Measurements from ENCODE around the gene TBC1D13.
"Not testable (repeated sequence)": the region's sequence is repeated elsewhere in the genome, so short reads cannot be mapped to it uniquely, and the experiment has no call there.

Gene TBC1D13

DNA sequence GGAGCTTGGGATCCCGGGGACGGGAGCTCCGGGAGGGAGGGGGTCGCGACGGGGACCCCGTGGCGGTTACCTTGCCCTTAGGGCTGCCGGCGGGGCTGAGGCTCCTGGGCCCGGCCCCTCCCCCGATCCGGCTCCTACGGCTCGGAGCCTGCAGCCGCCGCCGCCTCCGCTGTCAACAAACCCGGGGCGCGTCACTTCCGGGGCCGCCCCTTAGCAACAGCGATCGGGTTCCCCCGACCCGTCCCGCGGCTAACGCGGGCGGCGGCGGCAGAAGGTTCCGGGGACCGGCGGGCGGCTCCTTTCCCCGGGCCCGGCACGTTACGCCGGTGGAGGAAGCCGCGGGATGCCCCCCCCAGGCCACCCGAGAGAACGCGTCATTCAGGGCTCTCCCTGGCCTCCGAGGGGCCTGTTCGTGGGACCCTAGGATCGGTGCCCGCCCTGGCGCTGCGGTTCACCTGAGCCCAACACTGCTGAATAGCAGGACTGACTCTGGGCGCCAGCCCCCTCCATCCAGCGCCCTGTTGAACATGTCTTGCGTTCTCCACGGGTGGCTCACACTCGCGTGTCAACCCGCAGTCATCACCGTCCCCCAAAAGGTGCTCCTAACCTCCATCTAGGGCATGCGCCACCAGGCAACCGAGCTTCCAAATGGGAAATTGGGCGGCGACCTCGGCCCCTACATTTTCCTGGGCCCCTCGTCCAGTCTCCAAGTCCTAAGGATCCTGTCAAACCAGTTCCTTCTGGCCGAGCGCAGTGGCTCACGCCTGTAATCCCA, 15.1 kb upstream of the TBC1D13 start, which contains the start of gene ZER1:
Gene ZER1 (minus strand): TSS at position 183 of the 775 bp plus-strand sequence. CDS start 16,362 bp downstream, outside the sequence.
- DNase-seq (ENCODE audit: low spot score) (peak; percentile 91), ATAC-seq (ENCODE audit: low read depth) (peak; percentile 90)
- H3K9me3 ChIP-seq (ENCODE audit: severe bottlenecking) = no peaks in the 10 kb centered on the region
- H3K27me3 ChIP-seq (ENCODE audit: insufficient read depth, poor library complexity, severe bottlenecking) = no peaks in the 10 kb centered on the region
- H3K36me3 ChIP-seq (ENCODE audit: low read depth) = no peaks in the 10 kb centered on the region
- H3K27ac ChIP-seq (ENCODE audit: poor library complexity, severe bottlenecking) = peak within 1 kb of the TSS; percentile 66
- no peaks in the 10 kb centered on the region for H3K4me1 ChIP-seq (ENCODE audit: insufficient read depth, poor library complexity, severe bottlenecking)
- peak within 1 kb of the TSS; percentile 75 for H3K4me3 ChIP-seq (ENCODE audit: severe bottlenecking)
- no peak for TF ChIP-seq CTCF (IDR thresholded peaks at IDR 0.05; ENCODE audit: poor library complexity, severe bottlenecking)

GRCh38 chr9:128773049-128773448, 14.0 kb upstream of the TBC1D13 start:
- no peak overlapping the region for H3K4me3 ChIP-seq (ENCODE audit: severe bottlenecking)
- H3K9me3 ChIP-seq (ENCODE audit: severe bottlenecking) = no peaks in the 10 kb centered on the region
- no peaks in the 10 kb centered on the region for H3K4me1 ChIP-seq (ENCODE audit: insufficient read depth, poor library complexity, severe bottlenecking)
- DNase-seq (ENCODE audit: low spot score) = no peak
- no peak for TF ChIP-seq CTCF (IDR thresholded peaks at IDR 0.05; ENCODE audit: poor library complexity, severe bottlenecking)
- H3K27ac ChIP-seq (ENCODE audit: poor library complexity, severe bottlenecking) = no peak overlapping the region
- no peaks in the 10 kb centered on the region for H3K36me3 ChIP-seq (ENCODE audit: low read depth)
- no peaks in the 10 kb centered on the region for H3K27me3 ChIP-seq (ENCODE audit: insufficient read depth, poor library complexity, severe bottlenecking)
- no peak for ATAC-seq (ENCODE audit: low read depth)

- DNase-seq (ENCODE audit: low spot score) (no peak), ATAC-seq (ENCODE audit: low read depth) (no peak)
- no peak for TF ChIP-seq CTCF (IDR thresholded peaks at IDR 0.05; ENCODE audit: poor library complexity, severe bottlenecking)
- Histone ChIP-seq H3K4me1 (ENCODE audit: insufficient read depth, poor library complexity, severe bottlenecking) (no peaks in the 10 kb centered on the region), H3K27ac (ENCODE audit: poor library complexity, severe bottlenecking) (no peak overlapping the region), H3K36me3 (ENCODE audit: low read depth) (no peaks in the 10 kb centered on the region), H3K9me3 (ENCODE audit: severe bottlenecking) (no peaks in the 10 kb centered on the region), H3K27me3 (ENCODE audit: insufficient read depth, poor library complexity, severe bottlenecking) (no peaks in the 10 kb centered on the region), H3K4me3 (ENCODE audit: severe bottlenecking) (no peak overlapping the region)
These were observed 12.2 kb upstream of the TBC1D13 start for GRCh38 chr9:128774804-128775203.

DNA sequence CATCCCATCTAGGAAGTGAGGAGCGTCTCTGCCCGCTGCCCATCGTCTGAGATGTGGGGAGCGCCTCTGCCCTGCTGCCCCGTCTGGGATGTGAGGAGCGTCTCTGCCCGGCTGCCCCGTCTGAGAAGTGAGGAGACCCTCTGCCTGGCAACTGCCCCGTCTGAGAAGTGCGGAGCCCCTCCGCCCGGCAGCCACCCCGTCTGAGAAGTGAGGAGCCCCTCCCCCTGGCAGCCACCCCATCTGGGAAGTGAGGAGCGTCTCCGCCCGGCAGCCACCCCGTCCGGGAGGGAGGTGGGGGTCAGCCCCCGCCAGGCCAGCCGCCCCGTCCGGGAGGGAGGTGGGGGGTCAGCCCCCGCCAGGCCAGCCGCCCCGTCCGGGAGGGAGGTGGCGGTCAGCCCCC, 7.0 kb upstream of the TBC1D13 start:
- H3K27ac ChIP-seq (ENCODE audit: poor library complexity, severe bottlenecking); H3K9me3 ChIP-seq (ENCODE audit: severe bottlenecking); H3K4me3 ChIP-seq (ENCODE audit: severe bottlenecking); H3K36me3 ChIP-seq (ENCODE audit: low read depth); ATAC-seq (ENCODE audit: low read depth); DNase-seq (ENCODE audit: low spot score); H3K4me1 ChIP-seq (ENCODE audit: insufficient read depth, poor library complexity, severe bottlenecking); H3K27me3 ChIP-seq (ENCODE audit: insufficient read depth, poor library complexity, severe bottlenecking): not testable (repeated sequence)

DNA sequence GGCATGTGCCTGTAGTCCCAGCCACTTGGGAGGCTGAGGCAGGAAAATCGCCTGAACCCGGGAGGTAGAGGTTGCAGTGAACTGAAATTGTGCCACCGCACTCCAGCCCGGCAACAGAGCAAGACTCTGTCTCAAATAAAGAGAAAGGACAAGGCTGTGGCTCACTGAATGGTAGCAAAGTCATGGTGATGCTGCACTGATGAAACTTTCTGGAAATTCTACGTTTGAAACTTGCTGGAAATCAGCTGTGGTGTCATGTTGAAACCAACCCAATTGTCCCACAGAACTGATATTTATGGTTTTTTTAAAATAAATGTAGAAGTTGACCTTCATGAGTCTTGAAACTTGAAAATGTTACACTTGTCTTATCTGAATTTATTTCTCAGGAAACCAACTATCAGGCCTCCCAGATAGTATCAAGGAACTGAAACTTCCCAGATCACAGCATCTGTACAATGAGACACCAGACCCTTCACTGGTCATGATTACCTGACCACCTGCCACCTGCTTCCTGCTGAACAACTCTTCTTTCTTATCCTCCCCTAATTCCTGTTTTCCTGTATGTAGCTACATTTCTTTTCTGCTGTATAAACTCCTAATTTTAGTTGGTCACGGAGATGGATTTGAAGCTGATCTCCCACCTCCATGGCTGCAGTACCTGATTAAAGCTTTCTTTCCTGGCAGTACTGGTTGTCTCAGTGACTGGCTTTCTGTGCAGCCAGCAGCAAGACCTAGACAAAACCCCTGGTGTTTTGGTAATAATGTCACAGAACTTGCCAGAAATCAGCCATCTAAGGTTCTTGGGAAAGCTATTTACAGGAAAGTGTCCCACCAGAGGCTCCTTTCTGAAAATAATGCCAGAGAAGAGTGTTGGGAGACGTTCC, 5.6 kb upstream of the TBC1D13 start:
- Histone ChIP-seq H3K36me3 (ENCODE audit: low read depth) (no peaks in the 10 kb centered on the region), H3K9me3 (ENCODE audit: severe bottlenecking) (no peaks in the 10 kb centered on the region), H3K4me3 (ENCODE audit: severe bottlenecking) (no peak overlapping the region), H3K4me1 (ENCODE audit: insufficient read depth, poor library complexity, severe bottlenecking) (no peaks in the 10 kb centered on the region), H3K27me3 (ENCODE audit: insufficient read depth, poor library complexity, severe bottlenecking) (no peaks in the 10 kb centered on the region), H3K27ac (ENCODE audit: poor library complexity, severe bottlenecking) (no peak overlapping the region)
- ATAC-seq (ENCODE audit: low read depth) (no peak), DNase-seq (ENCODE audit: low spot score) (no peak)
- TF ChIP-seq CTCF (IDR thresholded peaks at IDR 0.05; ENCODE audit: poor library complexity, severe bottlenecking) = no peak

Data from RWPE2 (cell line).